ENCODE measurements around the gene GFPT2.

Gene GFPT2

DNA sequence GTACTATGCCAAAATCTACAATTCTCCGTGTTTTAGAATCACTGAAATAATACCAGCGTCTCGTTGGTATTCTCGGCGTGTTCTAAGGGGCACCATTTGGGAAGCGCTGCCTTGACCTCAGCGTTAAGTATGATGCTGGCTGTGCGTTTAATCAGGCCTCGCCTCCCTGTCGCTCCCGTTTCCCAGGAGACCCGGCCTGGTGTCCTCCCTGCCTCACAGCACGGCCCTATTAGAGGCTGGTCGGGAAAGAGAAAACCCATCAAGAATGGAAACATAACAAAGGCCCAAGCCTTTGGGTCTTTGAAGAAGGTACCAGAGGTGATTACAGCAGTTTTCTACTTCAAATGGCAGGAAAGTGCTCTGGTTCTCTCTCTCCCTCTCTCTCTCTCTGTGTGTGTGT lies 30.0 kb downstream of the GFPT2 start:
- ChIA-PET CTCF (no interaction called here), POLR2A (no interaction called here)
- Histone ChIP-seq H3K27ac (ENCODE audit: insufficient read depth in 1 of 2, low read depth in 1 of 2, low read length in 2 of 2, poor library complexity in 1 of 2, severe bottlenecking in 2 of 2) (no peak overlapping the region), H3K4me3 (ENCODE audit: control insufficient read depth in 1 of 7, extremely low read depth in 1 of 7, insufficient read depth in 4 of 7, low read depth in 2 of 7, low read length in 6 of 7) (no peak overlapping the region), H3K9me3 (ENCODE audit: control extremely low read depth in 1 of 5, control insufficient read depth in 4 of 5, insufficient read depth in 2 of 5, low read depth in 1 of 5, low read length in 4 of 5) (no peaks in the 10 kb centered on the region), H3K27me3 (replicated peaks in 2 of 5; ENCODE audit: control insufficient read depth in 4 of 5, insufficient read depth in 5 of 5, low read length in 4 of 5) (no peaks in the 10 kb centered on the region), H3K4me1 (ENCODE audit: control extremely low read depth in 1 of 4, control insufficient read depth in 4 of 4, insufficient read depth in 4 of 4, low read length in 3 of 4) (no peaks in the 10 kb centered on the region), H3K36me3 (ENCODE audit: control insufficient read depth in 4 of 4, insufficient read depth in 4 of 4, low read length in 3 of 4) (no peaks in the 10 kb centered on the region)
- no peak for DNase-seq
- 97% methylated on average over 14 of the region's 14 CpGs for WGBS (ENCODE audit: insufficient coverage)

DNA sequence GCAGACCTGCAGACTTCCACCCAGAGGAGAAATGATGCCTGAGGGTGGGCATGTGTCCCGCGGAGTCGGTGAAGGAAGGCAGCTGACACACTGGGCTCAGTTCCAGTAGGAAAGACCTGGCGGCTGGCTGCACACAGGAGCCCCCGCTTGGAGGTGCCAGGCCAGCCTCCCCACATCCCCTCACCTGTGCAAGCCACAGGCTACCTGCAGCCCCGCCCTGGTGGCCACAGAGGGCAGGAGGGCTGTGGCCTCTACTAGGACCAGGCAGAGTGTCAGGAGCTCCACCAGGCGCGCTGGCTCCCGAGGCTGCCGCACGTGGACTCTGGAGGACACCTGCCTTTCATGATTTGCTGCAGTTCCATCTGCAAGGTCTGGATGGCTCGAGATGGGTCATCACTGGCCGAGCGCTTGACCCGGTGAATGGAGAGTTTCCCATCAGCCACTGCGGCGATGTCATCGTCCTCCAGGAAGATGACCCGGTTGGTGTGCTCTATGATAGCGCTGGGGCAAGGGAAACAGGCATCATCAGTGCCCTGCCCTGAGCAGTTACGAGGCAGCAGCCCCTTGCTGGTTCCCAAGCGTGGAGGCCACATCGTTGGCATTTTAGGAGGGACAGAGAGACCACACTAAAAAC lies 34.6 kb downstream of the GFPT2 start:
- no peak for DNase-seq
- no peaks in the 10 kb centered on the region for H3K27me3 ChIP-seq (replicated peaks in 2 of 5; ENCODE audit: control insufficient read depth in 4 of 5, insufficient read depth in 5 of 5, low read length in 4 of 5)
- no peak overlapping the region for H3K27ac ChIP-seq (ENCODE audit: insufficient read depth in 1 of 2, low read depth in 1 of 2, low read length in 2 of 2, poor library complexity in 1 of 2, severe bottlenecking in 2 of 2)
- no peaks in the 10 kb centered on the region for H3K9me3 ChIP-seq (ENCODE audit: control extremely low read depth in 1 of 5, control insufficient read depth in 4 of 5, insufficient read depth in 2 of 5, low read depth in 1 of 5, low read length in 4 of 5)
- CTCF ChIA-PET: interaction anchor here (1.0 to 7.0 kb wide), 4 partner anchors 11 to 136 kb away, joined by 3 to 116 read pairs (median 8); partner anchors contain the start of gene MAPK9
- no peak overlapping the region for H3K4me3 ChIP-seq (ENCODE audit: control insufficient read depth in 1 of 7, extremely low read depth in 1 of 7, insufficient read depth in 4 of 7, low read depth in 2 of 7, low read length in 6 of 7)
- 88% methylated on average over 22 of the region's 23 CpGs for WGBS (ENCODE audit: insufficient coverage)
- POLR2A ChIA-PET: no interaction called here
- H3K4me1 ChIP-seq (ENCODE audit: control extremely low read depth in 1 of 4, control insufficient read depth in 4 of 4, insufficient read depth in 4 of 4, low read length in 3 of 4): peaks cover 0 to 5% (median 0%) of the 10 kb centered on the region in 4 experiments
- H3K36me3 ChIP-seq (ENCODE audit: control insufficient read depth in 4 of 4, insufficient read depth in 4 of 4, low read length in 3 of 4): no peaks in the 10 kb centered on the region

DNA sequence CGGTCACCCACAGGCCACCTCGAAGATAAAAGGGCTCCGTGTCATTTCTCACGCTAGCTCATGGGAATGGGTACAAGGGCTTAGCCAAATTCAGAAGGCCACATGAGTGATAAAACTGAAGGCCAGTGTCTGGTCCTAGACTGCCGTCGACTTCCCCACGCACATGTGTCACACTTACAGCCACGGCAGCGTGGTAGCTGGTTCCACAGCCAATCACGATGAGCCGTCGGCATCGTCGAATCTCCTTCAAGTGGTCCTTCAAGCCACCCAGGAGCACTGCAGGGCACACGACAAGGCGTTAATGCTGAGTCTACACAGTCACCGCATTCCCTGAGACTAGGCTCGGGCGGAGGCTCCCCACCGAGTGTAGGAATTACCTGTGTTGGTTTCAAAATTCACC lies 36.5 kb downstream of the GFPT2 start:
- no peaks in the 10 kb centered on the region for H3K27me3 ChIP-seq (replicated peaks in 2 of 5; ENCODE audit: control insufficient read depth in 4 of 5, insufficient read depth in 5 of 5, low read length in 4 of 5)
- H3K4me3 ChIP-seq (ENCODE audit: control insufficient read depth in 1 of 7, extremely low read depth in 1 of 7, insufficient read depth in 4 of 7, low read depth in 2 of 7, low read length in 6 of 7): no peak overlapping the region
- peaks cover 0 to 5% (median 0%) of the 10 kb centered on the region in 4 experiments for H3K4me1 ChIP-seq (ENCODE audit: control extremely low read depth in 1 of 4, control insufficient read depth in 4 of 4, insufficient read depth in 4 of 4, low read length in 3 of 4)
- POLR2A ChIA-PET: no interaction called here
- H3K36me3 ChIP-seq (ENCODE audit: control insufficient read depth in 4 of 4, insufficient read depth in 4 of 4, low read length in 3 of 4): no peaks in the 10 kb centered on the region
- no peaks in the 10 kb centered on the region for H3K9me3 ChIP-seq (ENCODE audit: control extremely low read depth in 1 of 5, control insufficient read depth in 4 of 5, insufficient read depth in 2 of 5, low read depth in 1 of 5, low read length in 4 of 5)
- CTCF ChIA-PET: interaction anchor here (1.0 to 7.0 kb wide), 13 partner anchors 9 to 326 kb away, joined by 3 to 116 read pairs (median 7); partner anchors contain the start of gene MAPK9
- WGBS (ENCODE audit: insufficient coverage): 91% methylated on average over 20 of the region's 20 CpGs
- no peak overlapping the region for H3K27ac ChIP-seq (ENCODE audit: insufficient read depth in 1 of 2, low read depth in 1 of 2, low read length in 2 of 2, poor library complexity in 1 of 2, severe bottlenecking in 2 of 2)
- DNase-seq: no peak

DNA sequence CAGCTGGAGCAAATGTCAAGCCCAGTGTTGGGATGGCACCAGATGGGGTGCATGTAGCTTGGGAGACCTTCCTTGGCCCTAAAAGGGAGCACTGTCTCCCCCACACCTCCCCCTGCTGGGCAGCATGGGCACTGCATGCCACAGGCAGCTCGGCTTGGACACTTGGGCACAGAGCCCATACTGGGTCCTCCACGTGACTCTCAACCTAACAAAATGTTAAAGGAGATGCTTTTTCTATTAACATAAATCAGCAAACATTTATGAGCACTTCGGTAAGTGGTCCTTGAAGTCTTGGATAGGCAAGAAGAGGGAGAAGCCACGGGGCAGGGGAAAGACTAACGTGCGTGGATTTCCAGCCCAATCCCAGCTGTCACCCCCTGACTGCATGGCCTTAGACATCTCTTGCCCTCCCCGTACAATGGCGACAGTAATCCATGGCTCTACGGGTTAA lies 37.3 kb downstream of the GFPT2 start:
- no peak overlapping the region for H3K27ac ChIP-seq (ENCODE audit: insufficient read depth in 1 of 2, low read depth in 1 of 2, low read length in 2 of 2, poor library complexity in 1 of 2, severe bottlenecking in 2 of 2)
- H3K4me3 ChIP-seq (ENCODE audit: control insufficient read depth in 1 of 7, extremely low read depth in 1 of 7, insufficient read depth in 4 of 7, low read depth in 2 of 7, low read length in 6 of 7): no peak overlapping the region
- ChIA-PET POLR2A (no interaction called here), CTCF (interaction anchor here (0.6 to 7.0 kb wide), 14 partner anchors 9 to 325 kb away, joined by 3 to 116 read pairs (median 8); partner anchors contain the start of gene MAPK9)
- 71% methylated on average over 8 of the region's 9 CpGs for WGBS (ENCODE audit: insufficient coverage)
- no peaks in the 10 kb centered on the region for H3K27me3 ChIP-seq (replicated peaks in 2 of 5; ENCODE audit: control insufficient read depth in 4 of 5, insufficient read depth in 5 of 5, low read length in 4 of 5)
- peaks cover 0 to 5% (median 0%) of the 10 kb centered on the region in 4 experiments for H3K4me1 ChIP-seq (ENCODE audit: control extremely low read depth in 1 of 4, control insufficient read depth in 4 of 4, insufficient read depth in 4 of 4, low read length in 3 of 4)
- peak; percentile 63 to 83 (median 75) for DNase-seq
- H3K9me3 ChIP-seq (ENCODE audit: control extremely low read depth in 1 of 5, control insufficient read depth in 4 of 5, insufficient read depth in 2 of 5, low read depth in 1 of 5, low read length in 4 of 5): no peaks in the 10 kb centered on the region
- no peaks in the 10 kb centered on the region for H3K36me3 ChIP-seq (ENCODE audit: control insufficient read depth in 4 of 4, insufficient read depth in 4 of 4, low read length in 3 of 4)

DNA sequence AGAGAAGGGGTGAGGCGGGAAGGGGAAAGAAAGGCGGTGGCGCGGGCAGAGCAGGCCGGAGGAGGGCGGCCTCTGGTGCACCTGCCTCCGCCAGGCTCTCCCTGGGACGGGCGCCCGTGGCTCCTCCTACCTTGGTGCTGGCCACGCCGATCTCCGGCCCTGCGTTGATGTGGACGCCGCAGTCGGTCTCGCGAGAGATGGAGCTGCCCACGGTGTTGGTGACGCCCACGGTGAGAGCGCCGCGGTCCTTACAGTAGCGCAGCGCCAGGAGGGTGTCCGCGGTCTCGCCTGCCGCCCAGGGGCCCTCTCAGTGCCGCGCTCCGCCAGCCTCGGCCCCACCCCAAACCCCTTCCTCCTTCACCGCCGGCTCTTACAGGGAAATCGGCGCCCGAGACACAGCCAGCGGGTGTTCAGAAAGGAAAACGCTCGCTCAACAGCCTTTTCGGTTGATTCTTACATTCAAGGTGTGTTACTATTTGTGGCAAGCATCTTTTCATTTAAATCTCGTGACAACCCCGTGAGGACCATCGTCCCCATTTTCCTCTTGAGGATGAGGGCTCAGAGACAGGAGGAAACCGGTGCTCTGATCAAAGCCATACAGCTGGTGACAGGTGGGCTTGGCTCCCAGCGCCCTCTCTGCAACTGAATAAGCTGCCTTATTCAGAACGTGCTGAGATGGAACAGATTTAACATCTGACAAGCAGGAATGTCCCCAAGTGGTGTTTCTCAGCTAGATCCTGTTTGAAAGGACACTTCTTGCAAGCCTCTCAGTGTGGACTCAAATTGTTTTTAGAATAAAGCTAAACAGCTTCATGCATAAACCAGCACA lies 39.2 kb downstream of the GFPT2 start:
- 20% methylated on average over 41 of the region's 50 CpGs for WGBS (ENCODE audit: insufficient coverage)
- CTCF ChIA-PET: interaction anchor here (0.6 to 7.0 kb wide), 10 partner anchors 8 to 189 kb away, joined by 3 to 116 read pairs (median 6); partner anchors contain the start of gene MAPK9
- Histone ChIP-seq H3K27me3 (replicated peaks in 2 of 5; ENCODE audit: control insufficient read depth in 4 of 5, insufficient read depth in 5 of 5, low read length in 4 of 5) (no peaks in the 10 kb centered on the region), H3K4me3 (ENCODE audit: control insufficient read depth in 1 of 7, extremely low read depth in 1 of 7, insufficient read depth in 4 of 7, low read depth in 2 of 7, low read length in 6 of 7) (peak overlapping the region in 3 of 7 experiments; percentile 31 to 60 (median 52)), H3K27ac (ENCODE audit: insufficient read depth in 1 of 2, low read depth in 1 of 2, low read length in 2 of 2, poor library complexity in 1 of 2, severe bottlenecking in 2 of 2) (no peak overlapping the region), H3K4me1 (ENCODE audit: control extremely low read depth in 1 of 4, control insufficient read depth in 4 of 4, insufficient read depth in 4 of 4, low read length in 3 of 4) (peaks cover 0 to 5% (median 0%) of the 10 kb centered on the region in 4 experiments), H3K9me3 (ENCODE audit: control extremely low read depth in 1 of 5, control insufficient read depth in 4 of 5, insufficient read depth in 2 of 5, low read depth in 1 of 5, low read length in 4 of 5) (no peaks in the 10 kb centered on the region), H3K36me3 (ENCODE audit: control insufficient read depth in 4 of 4, insufficient read depth in 4 of 4, low read length in 3 of 4) (no peaks in the 10 kb centered on the region)
- POLR2A ChIA-PET: interaction anchor here (0.7 to 1.0 kb wide), 2 partner anchors 18 to 306 kb away, joined by 3 to 4 read pairs; no protein-coding TSS in a partner anchor
- DNase-seq: peak; percentile 24 to 95 (median 93)

DNA sequence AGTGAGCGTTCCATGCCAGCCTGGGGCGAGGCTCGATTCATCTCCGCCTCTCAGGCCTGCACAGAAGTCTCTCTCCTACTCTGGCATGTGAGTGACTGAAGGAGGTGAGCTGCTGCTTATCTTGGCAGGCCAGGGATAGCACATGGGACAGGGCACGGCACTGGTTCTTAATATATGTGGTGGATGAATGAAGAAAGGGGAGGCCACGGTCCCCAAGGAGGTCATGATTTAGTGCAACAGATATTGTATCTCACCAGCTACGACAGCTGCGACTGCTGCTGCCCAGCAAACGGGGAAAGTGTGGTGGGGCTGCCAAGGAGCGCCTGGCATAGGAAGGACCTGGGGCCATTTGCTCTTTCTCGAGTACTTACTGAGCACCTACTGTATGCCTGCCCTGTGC lies 41.9 kb downstream of the GFPT2 start:
- Histone ChIP-seq H3K4me3 (ENCODE audit: control insufficient read depth in 1 of 7, extremely low read depth in 1 of 7, insufficient read depth in 4 of 7, low read depth in 2 of 7, low read length in 6 of 7) (no peak overlapping the region), H3K27ac (ENCODE audit: insufficient read depth in 1 of 2, low read depth in 1 of 2, low read length in 2 of 2, poor library complexity in 1 of 2, severe bottlenecking in 2 of 2) (no peak overlapping the region), H3K36me3 (ENCODE audit: control insufficient read depth in 4 of 4, insufficient read depth in 4 of 4, low read length in 3 of 4) (no peaks in the 10 kb centered on the region), H3K4me1 (ENCODE audit: control extremely low read depth in 1 of 4, control insufficient read depth in 4 of 4, insufficient read depth in 4 of 4, low read length in 3 of 4) (peaks cover 0 to 5% (median 0%) of the 10 kb centered on the region in 4 experiments), H3K27me3 (replicated peaks in 2 of 5; ENCODE audit: control insufficient read depth in 4 of 5, insufficient read depth in 5 of 5, low read length in 4 of 5) (no peaks in the 10 kb centered on the region), H3K9me3 (ENCODE audit: control extremely low read depth in 1 of 5, control insufficient read depth in 4 of 5, insufficient read depth in 2 of 5, low read depth in 1 of 5, low read length in 4 of 5) (no peaks in the 10 kb centered on the region)
- ChIA-PET POLR2A (no interaction called here), CTCF (interaction anchor here (3.4 kb wide), 1 partner anchor 17 kb away, joined by 16 read pairs; no protein-coding TSS in a partner anchor)
- WGBS (ENCODE audit: insufficient coverage): 96% methylated on average over 10 of the region's 11 CpGs
- no peak for DNase-seq
